D721Med (cell line): ENCODE results near the gene COL23A1.

ENCODE experiments used
- DNase-seq: peaks from one replicate; pipeline ENCODE4 v3.0.0; 2011; ENCODE audit warnings: low spot score; ENCODE audit not compliant: insufficient read length
- FAIRE-seq: peaks from 2 replicates; lab custom pipeline; 2011; peaks lifted over from hg19 to GRCh38; lab: Jason Lieb, UNC
- CTCF ChIP-seq: IDR thresholded peaks from 2 replicates; pipeline ENCODE4 v1.5.1; 2012; ENCODE audit warnings: mild to moderate bottlenecking, control low read depth; ENCODE audit not compliant: insufficient read depth; ENCODE audit errors: missing control alignments

COL23A1 gene

GRCh38 chr5:178271231-178271630, 319.0 kb downstream of the COL23A1 start:
- TF ChIP-seq CTCF, result no peak
- FAIRE-seq (no peak), DNase-seq (no peak)

GRCh38 chr5:178269499-178269898, 320.7 kb downstream of the COL23A1 start:
- no peak for TF ChIP-seq CTCF
- no peak for FAIRE-seq
- no peak for DNase-seq

- no peak for FAIRE-seq
- TF ChIP-seq CTCF, result no peak
- no peak for DNase-seq
Measured at GRCh38 chr5:178267876-178268275, 322.3 kb downstream of the COL23A1 start.

GRCh38 chr5:178267245-178267644, 322.9 kb downstream of the COL23A1 start:
- FAIRE-seq (no peak), DNase-seq (no peak)
- TF ChIP-seq CTCF, result no peak

GRCh38 chr5:178266581-178266980, 323.6 kb downstream of the COL23A1 start:
- DNase-seq (no peak), FAIRE-seq (no peak)
- no peak for TF ChIP-seq CTCF

- FAIRE-seq, result no peak
- DNase-seq, result no peak
- TF ChIP-seq CTCF, result no peak
Measured at GRCh38 chr5:178265746-178266145, 324.4 kb downstream of the COL23A1 start.

GRCh38 chr5:178264044-178264443, 326.1 kb downstream of the COL23A1 start:
- FAIRE-seq (no peak), DNase-seq (no peak)
- no peak for TF ChIP-seq CTCF
